Liver (tissue), 9 donors: ENCODE data around the gene RGL1. TPM values are rescaled to one million over a fixed set of nuclear protein-coding genes. Genes with fewer than 3 reads are reported as not detected.

ENCODE experiments used
- DNase-seq: peaks from one replicate; pipeline ENCODE4 v3.0.0-alpha.2; 2017; ENCODE audit warnings: low spot score
- H3K27ac ChIP-seq, 2 donors: one replicate each; pipeline ENCODE4 v1.7.0; 2013; ENCODE audit warnings: inconsistent platforms in 2 of 2, low read length in 2 of 2, control low read depth in 1 of 2, low read depth in 1 of 2, mild to moderate bottlenecking in 1 of 2
- H3K27me3 ChIP-seq, 4 donors: one replicate each; pipeline versions ENCODE4 v1.6.1 to v1.7.0; 2013; ENCODE audit warnings: low read length in 3 of 4, inconsistent platforms in 1 of 4, mild to moderate bottlenecking in 1 of 4, moderate library complexity in 1 of 4; ENCODE audit not compliant: control insufficient read depth in 4 of 4, insufficient read depth in 4 of 4
- H3K36me3 ChIP-seq, 4 donors: one replicate each; pipeline versions ENCODE4 v1.6.1 to v1.7.0; 2013; ENCODE audit warnings: low read length in 3 of 4, mild to moderate bottlenecking in 3 of 4, low read depth in 1 of 4, moderate library complexity in 1 of 4; ENCODE audit not compliant: control insufficient read depth in 4 of 4, insufficient read depth in 3 of 4
- H3K4me1 ChIP-seq, 4 donors: one replicate each; pipeline versions ENCODE4 v1.6.1 to v1.7.0; 2013; ENCODE audit warnings: low read length in 3 of 4, mild to moderate bottlenecking in 3 of 4, moderate library complexity in 1 of 4; ENCODE audit not compliant: control insufficient read depth in 4 of 4, insufficient read depth in 4 of 4
- H3K4me3 ChIP-seq, 3 donors: one replicate each; pipeline versions ENCODE4 v1.6.1 to v1.7.0; 2013; ENCODE audit warnings: low read length in 3 of 3, control low read depth in 1 of 3, low read depth in 1 of 3, mild to moderate bottlenecking in 1 of 3
- H3K9ac ChIP-seq, 2 donors: one replicate each; pipeline ENCODE4 v1.7.0; 2013; ENCODE audit warnings: low read length in 2 of 2, mild to moderate bottlenecking in 2 of 2, moderate library complexity in 2 of 2, control low read depth in 1 of 2, low read depth in 1 of 2
- H3K9me3 ChIP-seq, 4 donors: one replicate each; pipeline versions ENCODE4 v1.6.1 to v1.7.0; 2013; ENCODE audit warnings: low read length in 3 of 4; ENCODE audit not compliant: control insufficient read depth in 4 of 4
- CTCF ChIP-seq: fragments of 150-350 bp; IDR thresholded peaks from 2 replicates; pipeline ENCODE4 v1.5.1; 2017; ENCODE audit warnings: improper control_type of control experiment, low read depth, low read length; ENCODE audit not compliant: missing input control
- EGR1 ChIP-seq, 2 donors: IDR thresholded peaks; 2 replicates each; pipeline ENCODE4 v1.6.1; 2016 to 2018; ENCODE audit warnings: antibody characterized with exemption in 2 of 2, low read depth in 2 of 2
- FOXA1 ChIP-seq: IDR thresholded peaks from 2 replicates; pipeline ENCODE4 v1.6.1; 2016; ENCODE audit warnings: antibody characterized with exemption
- FOXA2 ChIP-seq: IDR thresholded peaks from 2 replicates; pipeline ENCODE4 v1.6.1; 2016; ENCODE audit warnings: antibody characterized with exemption
- GABPA ChIP-seq, 2 donors: IDR thresholded peaks in 1 of 2; conservative IDR thresholded peaks in 1 of 2; 2 replicates each; pipeline ENCODE4 v1.6.1; 2016; ENCODE audit warnings: antibody characterized with exemption in 2 of 2, mild to moderate bottlenecking in 1 of 2, moderate library complexity in 1 of 2
- HNF4A ChIP-seq, 2 donors: conservative IDR thresholded peaks; 2 replicates each; pipeline ENCODE4 v1.6.1; 2016; ENCODE audit warnings: antibody characterized with exemption in 2 of 2, mild to moderate bottlenecking in 2 of 2
- HNF4G ChIP-seq: IDR thresholded peaks from 2 replicates; pipeline ENCODE4 v1.6.1; 2016; ENCODE audit warnings: antibody characterized with exemption
- NR2F2 ChIP-seq: IDR thresholded peaks from 2 replicates; pipeline ENCODE4 v1.6.1; 2016; ENCODE audit warnings: antibody characterized with exemption
- REST ChIP-seq: IDR thresholded peaks from 2 replicates; pipeline ENCODE4 v1.6.1; 2016; ENCODE audit warnings: antibody characterized with exemption, mild to moderate bottlenecking
- RXRA ChIP-seq, 2 donors: IDR thresholded peaks; 2 replicates each; pipeline ENCODE4 v1.6.1; 2017 to 2018; ENCODE audit warnings: antibody characterized with exemption in 2 of 2, mild to moderate bottlenecking in 1 of 2
- SP1 ChIP-seq: IDR thresholded peaks from 2 replicates; pipeline ENCODE4 v1.6.1; 2018; ENCODE audit warnings: antibody characterized with exemption, mild to moderate bottlenecking
- TAF1 ChIP-seq: conservative IDR thresholded peaks from 2 replicates; pipeline ENCODE4 v1.6.1; 2016; ENCODE audit warnings: antibody characterized with exemption, mild to moderate bottlenecking
- YY1 ChIP-seq: IDR thresholded peaks from 2 replicates; pipeline ENCODE4 v1.6.1; 2016; ENCODE audit warnings: antibody characterized with exemption, mild to moderate bottlenecking
- WGBS: extraction: QIAGEN DNeasy Blood & Tissue Kit; methylation state at CpG from one replicate; pipeline ENCODE4 v1.1.7; 2013; 5-methylcytosine and 5-hydroxymethylcytosine counted together
- polyA plus RNA-seq, 2 donors: library from polyadenylated mRNA; stranded (reverse) in 1 of 2; unstranded in 1 of 2; fragments of 200-250 nt in 1 of 2; fragments of >200 nt in 1 of 2; fragmentation: Nextera tagmentation in 1 of 2; extraction: Ambion mirVana in 1 of 2; gene quantifications; one replicate each; pipeline versions ENCODE4 v1.2.1 to v1.2.3, GENCODE V29; 2013 to 2015
- total RNA-seq, 2 donors: library from RNA; depleted of rRNA; stranded (reverse); fragments of >200 nt; gene quantifications; one replicate each; pipeline ENCODE4 v1.2.3, GENCODE V29; 2014
- donor health status: healthy.
- donor health status: healthy.
- donor health status: healthy.
- donor health status: healthy.
- donor health status: healthy.

RGL1 gene
- total and polyA plus RNA-seq, 4 donors, result 3.9 to 15.3 (median 8.9) TPM

- TF ChIP-seq REST, result no peak
Measured at GRCh38 chr1:183883623-183884022, 78.7 kb downstream of the RGL1 start (continued).

GRCh38 chr1:183884526-183884925, 79.6 kb downstream of the RGL1 start:
- Histone ChIP-seq H3K36me3 (peaks cover 0 to 3% (median 0%) of the 10 kb centered on the region in 4 donors), H3K4me3 (no peak overlapping the region), H3K9me3 (no peaks in the 10 kb centered on the region), H3K27me3 (no peaks in the 10 kb centered on the region), H3K4me1 (peaks cover 0 to 3% (median 0%) of the 10 kb centered on the region in 4 donors), H3K27ac (no peak overlapping the region), H3K9ac (no peak overlapping the region)
- no peak for DNase-seq
- WGBS, result 74% methylated on average over 4 of the region's 4 CpGs
- TF ChIP-seq HNF4G, result no peak
- TF ChIP-seq HNF4A (conservative IDR thresholded peaks at IDR 0.05), result no peak
- TF ChIP-seq EGR1 (IDR thresholded peaks at IDR 0.05; ENCODE audit: low read depth in 2 of 2), result no peak

- DNase-seq, result no peak
- Histone ChIP-seq H3K9me3 (no peaks in the 10 kb centered on the region), H3K4me3 (no peak overlapping the region), H3K27ac (no peak overlapping the region), H3K4me1 (peaks cover 0 to 3% (median 0%) of the 10 kb centered on the region in 4 donors), H3K27me3 (no peaks in the 10 kb centered on the region), H3K36me3 (peaks cover 0 to 3% (median 0%) of the 10 kb centered on the region in 4 donors), H3K9ac (no peak overlapping the region)
- 92% methylated on average over 1 of the region's 1 CpG for WGBS
- TF ChIP-seq GABPA (IDR thresholded peaks at IDR 0.05 in 1 of 2, conservative IDR thresholded peaks at IDR 0.05 in 1 of 2) (no peak), YY1 (no peak), NR2F2 (no peak), REST (no peak), TAF1 (no peak), SP1 (no peak), CTCF (no peak), FOXA2 (no peak), HNF4G (no peak), RXRA (IDR thresholded peaks at IDR 0.05) (no peak), FOXA1 (no peak)
Measured at GRCh38 chr1:183885142-183885735, 80.3 kb downstream of the RGL1 start.
